ENCODE measurements around the gene PDPR. TPM values are rescaled to one million over a fixed set of nuclear protein-coding genes. Genes with fewer than 3 reads are reported as not detected.
"Not testable (repeated sequence)": the region's sequence is repeated elsewhere in the genome, so short reads cannot be mapped to it uniquely, and the experiment has no call there.

Gene PDPR
- total RNA-seq: 10 to 100 TPM; 32.7 to 34.3 TPM

DNA sequence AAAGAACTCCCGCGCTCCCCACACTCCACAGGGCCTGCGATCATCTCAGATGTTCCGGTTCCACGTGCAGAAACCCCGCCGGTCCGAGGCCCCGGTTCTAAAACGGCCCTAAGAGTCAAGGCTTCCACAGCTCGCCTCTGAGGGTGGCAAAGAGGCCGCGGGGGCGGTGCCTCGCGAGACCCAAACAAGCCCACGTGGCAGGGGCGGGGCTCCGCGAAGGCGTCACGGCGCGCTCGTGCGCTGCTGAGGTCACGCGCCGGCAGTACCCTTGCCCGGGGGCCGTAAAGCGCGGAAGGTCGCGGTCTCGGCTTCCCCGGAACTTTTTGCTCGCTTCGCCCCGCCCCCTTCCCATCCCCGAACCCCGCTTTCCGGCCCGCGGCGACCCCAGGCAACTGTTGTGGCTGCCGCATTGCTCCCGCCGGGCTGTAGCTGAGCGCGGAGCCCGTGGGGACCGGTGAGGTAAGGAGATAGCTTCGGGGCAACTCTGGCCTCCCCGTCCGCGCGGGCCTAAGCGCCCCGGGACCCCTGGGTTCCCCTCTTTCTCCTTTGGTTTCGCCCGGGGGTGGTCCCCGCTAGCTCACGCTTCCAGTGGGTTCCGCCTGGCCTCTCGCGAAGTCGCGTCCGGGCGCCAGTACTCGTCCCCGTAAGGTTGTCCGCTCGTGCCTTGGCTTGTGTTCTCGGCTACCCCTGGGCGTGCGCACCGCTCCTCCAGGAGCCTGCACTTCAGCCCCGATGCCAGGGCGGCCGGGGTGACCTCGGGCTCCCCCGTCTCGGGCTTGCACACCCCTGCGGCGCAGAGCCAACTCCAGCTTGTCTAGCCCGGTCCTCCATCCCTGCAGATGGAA lies at the start of gene PDPR:
TSS of gene PDPR (plus strand) at position 351 of the 845 bp plus-strand sequence. CDS start 6,161 bp downstream, outside the sequence.
- H3K27ac Mint-ChIP-seq: peak within 1 kb of the TSS; percentile 88 to 90
- H3K36me3 Mint-ChIP-seq, H3K9me3 Mint-ChIP-seq: not testable (repeated sequence)
- DNase-seq (ENCODE audit: low spot score in 2 of 2): peak; percentile 90
- ATAC-seq: peak; percentile 94 to 97

DNA sequence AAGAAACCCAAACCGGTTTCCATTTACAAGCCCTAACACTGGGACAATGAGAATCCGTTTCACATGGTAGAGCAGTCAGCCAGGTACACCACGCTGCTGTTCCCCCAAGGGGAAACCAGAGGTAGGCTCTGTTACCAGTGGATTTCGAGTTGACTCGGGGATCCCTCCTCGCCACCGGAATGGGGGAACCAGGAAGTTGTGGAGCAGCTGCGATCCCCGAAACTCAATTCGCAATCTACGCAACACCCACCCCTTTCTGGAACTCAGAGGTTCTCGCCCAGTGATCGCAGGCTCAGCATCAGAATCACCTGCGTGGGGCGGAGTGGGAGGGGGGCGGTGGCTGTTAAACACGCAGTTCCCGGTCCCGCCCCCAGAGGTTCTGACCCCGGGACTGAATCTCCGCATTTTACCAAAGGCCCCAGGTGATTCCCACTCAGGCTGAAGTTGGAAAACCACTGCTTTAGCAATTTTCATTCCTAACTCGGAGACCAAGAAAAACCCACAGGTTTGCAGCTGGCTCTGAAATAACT lies 49.2 kb upstream of the PDPR start:
- ATAC-seq (peak; percentile 47 to 59), DNase-seq (ENCODE audit: low spot score in 2 of 2) (peak; percentile 49 to 68)
- peak overlapping the region; percentile 60 for H3K27ac Mint-ChIP-seq
- not testable (repeated sequence) for H3K36me3 Mint-ChIP-seq, H3K9me3 Mint-ChIP-seq

DNA sequence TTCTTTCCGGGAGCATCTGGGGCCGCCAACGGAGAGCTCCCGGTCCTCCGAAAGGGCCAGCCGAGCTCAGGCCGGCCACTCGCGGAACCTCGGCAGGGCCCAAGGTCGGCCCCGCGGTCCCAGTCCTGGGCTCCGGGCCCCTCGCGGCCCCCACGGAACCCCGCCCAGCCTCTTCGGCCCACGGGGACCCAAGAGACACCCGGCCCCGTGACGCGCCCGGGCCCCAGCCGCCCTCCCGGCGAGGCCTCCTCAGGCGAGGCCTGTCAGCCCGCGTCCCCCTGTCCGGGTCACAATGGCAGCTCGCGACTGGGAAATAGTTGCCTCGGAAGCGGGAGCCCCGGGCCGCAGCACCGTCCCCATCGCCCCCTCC lies 48.8 kb upstream of the PDPR start:
- ATAC-seq: peak in 1 of 2 donors; percentile 53

DNA sequence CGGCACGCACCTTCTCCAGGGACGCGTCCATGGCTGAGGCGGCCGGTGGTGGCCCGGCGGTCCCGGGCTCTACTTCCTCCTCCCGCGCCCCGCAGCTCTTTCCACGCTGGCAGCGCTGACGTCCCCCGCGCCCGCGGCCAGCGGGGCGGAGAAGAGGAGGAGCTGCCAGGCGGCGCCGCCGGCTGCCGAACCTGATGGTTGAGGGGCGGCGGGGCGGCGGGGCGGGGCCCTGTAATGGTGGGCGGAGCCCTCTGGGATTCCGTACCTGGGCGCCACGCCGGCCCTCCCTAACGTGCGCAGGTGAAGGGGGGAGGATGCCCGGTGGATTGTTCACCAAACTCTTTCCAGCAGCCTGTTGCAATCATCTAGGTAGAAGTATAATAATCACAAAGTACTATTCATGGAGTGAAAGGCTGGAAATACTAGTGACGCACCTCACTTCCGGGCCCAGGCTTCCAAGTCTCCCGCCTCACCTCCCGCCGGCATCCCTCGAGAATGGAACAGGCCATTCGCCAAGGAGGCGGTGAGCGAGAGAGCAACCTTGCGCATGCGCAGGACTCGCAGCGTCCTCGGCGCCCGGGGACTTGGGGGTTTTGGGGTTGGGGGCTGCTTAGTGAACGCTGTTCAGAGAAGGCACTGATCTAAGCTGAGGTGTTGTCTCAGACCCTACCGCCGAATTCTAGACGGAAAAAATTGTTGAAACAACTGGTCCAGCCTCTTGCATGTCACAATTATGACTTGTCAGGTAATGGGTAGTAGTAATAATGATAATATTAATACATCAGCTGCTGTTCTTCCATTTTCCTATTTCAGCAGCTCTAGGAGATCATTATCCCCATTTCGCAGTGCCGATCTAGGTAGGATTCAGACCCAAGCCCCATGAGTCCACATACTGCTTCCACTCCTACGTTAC lies 48.1 kb upstream of the PDPR start:
- peak; percentile 87 to 89 for DNase-seq (ENCODE audit: low spot score in 2 of 2)
- not testable (repeated sequence) for H3K36me3 Mint-ChIP-seq
- peak overlapping the region; percentile 44 to 66 for H3K27ac Mint-ChIP-seq

More for the DNA sequence above, 48.8 kb upstream of the PDPR start:
- H3K36me3 Mint-ChIP-seq, H3K9me3 Mint-ChIP-seq: not testable (repeated sequence)
- DNase-seq (ENCODE audit: low spot score in 2 of 2): peak; percentile 6 to 57
- H3K27ac Mint-ChIP-seq: peak overlapping the region in 1 of 2 donors; percentile 66

DNA sequence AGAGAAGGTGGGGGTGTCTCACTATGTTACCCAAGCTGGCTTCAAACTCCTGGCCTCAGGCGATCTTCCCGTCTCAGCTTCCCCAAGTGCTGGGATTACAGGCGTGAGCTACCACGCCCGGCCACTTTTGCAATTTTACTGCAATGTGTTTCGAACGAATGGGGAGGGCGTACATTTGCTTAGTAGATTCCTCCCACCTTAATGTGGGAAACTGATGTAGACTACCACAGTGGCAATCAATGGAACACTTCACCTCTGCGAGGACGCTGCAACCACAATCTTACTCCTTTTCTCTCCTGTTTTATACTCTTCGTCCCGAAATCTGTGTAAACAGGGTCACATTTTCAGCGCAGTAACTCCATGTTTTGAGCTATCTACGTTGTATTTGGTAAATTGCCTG lies 47.4 kb upstream of the PDPR start:
- not testable (repeated sequence) for ATAC-seq; H3K36me3 Mint-ChIP-seq; H3K27ac Mint-ChIP-seq; H3K9me3 Mint-ChIP-seq; DNase-seq (ENCODE audit: low spot score in 2 of 2)

More for the DNA sequence above, 48.1 kb upstream of the PDPR start:
- H3K9me3 Mint-ChIP-seq: not testable (repeated sequence)
- ATAC-seq: peak; percentile 89 to 96

DNA sequence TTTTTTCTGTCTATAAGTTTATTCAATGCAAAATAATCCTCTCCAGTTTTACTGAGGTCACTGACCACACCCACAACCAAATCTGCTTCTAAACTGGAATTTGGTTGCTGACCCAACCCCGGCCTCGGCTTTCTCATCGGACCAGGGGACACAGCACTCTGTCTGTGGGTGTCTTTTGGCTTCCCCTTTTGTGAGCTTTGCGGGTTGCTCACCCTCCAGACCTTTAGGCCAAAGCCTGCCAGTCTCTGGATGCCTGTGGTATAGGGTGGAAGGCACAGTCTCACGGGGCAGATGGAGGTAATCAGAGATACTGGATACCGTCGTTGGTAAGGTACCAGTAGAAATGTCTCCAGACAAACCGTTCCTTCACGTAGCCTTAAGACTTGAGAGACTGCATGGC lies 35.1 kb upstream of the PDPR start:
- H3K9me3 Mint-ChIP-seq; H3K27ac Mint-ChIP-seq; ATAC-seq; H3K36me3 Mint-ChIP-seq; DNase-seq (ENCODE audit: low spot score in 2 of 2): not testable (repeated sequence)

DNA sequence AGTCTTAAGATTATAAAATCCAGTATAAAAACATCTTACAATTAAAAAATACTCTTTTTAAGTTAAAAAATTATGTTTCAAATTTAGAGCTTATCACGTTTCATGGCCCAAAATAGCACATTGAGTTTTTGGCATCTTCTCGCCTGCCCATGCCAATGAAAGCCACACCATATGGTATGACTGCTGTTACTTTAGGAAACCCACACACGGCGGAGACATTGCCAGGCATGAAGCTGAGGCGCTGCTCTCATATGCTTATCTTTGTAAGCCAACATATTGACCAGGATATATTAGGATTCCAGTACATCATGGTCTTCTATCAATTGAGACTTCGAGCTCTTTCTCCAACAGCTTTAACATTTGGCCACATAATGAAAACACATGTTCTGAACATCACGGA lies 32.9 kb upstream of the PDPR start:
- not testable (repeated sequence) for H3K9me3 Mint-ChIP-seq; ATAC-seq; DNase-seq (ENCODE audit: low spot score in 2 of 2); H3K36me3 Mint-ChIP-seq; H3K27ac Mint-ChIP-seq

DNA sequence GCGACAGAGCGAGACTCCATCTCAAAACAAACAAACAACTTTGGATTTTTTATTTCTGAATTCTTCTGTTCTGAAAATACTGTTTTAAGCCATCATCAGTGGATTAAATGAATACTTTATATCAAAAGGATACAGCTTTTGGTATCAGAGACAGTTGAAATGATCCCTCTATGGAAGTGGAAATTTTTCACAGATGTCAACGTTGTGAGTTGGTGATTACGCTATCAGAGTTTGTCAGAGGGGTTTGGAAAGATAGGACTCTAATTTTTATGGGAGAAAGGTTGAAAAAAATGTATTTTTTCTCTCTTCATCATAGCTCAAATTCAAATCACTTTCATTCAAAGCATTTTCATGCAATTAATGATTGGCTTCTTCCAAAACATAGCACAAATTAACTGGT lies 30.2 kb upstream of the PDPR start:
- not testable (repeated sequence) for ATAC-seq; H3K36me3 Mint-ChIP-seq; DNase-seq (ENCODE audit: low spot score in 2 of 2); H3K27ac Mint-ChIP-seq; H3K9me3 Mint-ChIP-seq

DNA sequence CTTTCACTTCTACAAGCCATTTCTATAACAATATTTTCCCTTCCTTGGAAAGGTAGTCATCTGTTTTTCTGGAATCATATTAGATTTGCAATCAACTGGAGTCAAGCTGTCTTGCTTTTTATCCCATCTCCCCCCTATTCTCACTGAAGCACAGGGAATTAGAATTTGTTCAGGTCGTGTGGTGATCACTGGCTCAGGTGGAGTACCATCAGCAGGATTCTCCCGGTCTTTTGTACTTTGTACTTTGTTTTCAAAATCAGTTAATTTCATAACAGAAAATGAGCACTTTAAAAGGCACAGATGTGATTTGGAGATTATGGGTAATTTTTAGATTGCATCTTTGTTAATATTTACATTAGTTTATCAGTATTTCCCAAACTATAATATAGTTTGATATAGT lies 26.0 kb upstream of the PDPR start:
- H3K9me3 Mint-ChIP-seq; H3K36me3 Mint-ChIP-seq; H3K27ac Mint-ChIP-seq; DNase-seq (ENCODE audit: low spot score in 2 of 2); ATAC-seq: not testable (repeated sequence)

DNA sequence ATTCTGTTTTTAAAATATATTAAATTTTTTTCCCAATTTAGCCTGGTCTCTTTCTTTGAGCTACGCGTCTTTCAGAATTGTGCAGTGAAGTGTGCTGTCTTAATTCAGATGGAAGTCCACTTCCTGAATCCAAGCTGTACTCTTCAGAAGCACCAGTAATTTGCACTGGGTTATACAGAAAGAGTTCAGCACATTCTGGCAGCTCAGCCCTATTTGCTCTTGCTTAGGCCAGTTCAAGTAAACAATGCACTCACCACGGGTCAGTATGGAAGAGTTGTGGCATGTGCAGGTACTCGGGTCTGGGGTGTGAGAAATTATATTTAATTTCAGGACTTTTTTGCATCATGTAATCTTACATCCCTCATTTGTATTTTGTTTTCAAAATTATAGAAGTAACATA lies 25.3 kb upstream of the PDPR start:
- H3K36me3 Mint-ChIP-seq; ATAC-seq; H3K9me3 Mint-ChIP-seq; H3K27ac Mint-ChIP-seq; DNase-seq (ENCODE audit: low spot score in 2 of 2): not testable (repeated sequence)

DNA sequence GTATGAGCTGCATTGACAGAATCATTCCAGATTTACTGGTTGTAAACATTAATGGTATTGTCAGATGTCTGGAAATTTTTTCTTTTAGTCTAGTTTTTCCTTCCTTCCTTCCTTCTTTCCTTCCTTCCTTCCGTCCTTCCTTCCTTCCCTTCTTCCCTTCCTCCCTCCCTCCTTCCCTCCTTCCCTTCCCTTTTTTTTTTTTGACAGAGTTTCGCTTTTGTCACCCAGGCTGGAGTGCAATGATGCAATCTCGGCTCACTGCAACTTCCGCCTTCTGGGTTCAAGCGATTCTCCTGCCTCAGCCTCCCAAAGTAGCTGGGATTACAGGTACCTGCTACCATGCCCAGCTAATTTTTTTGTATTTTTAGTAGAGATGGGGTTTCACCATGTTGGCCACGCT lies 24.8 kb upstream of the PDPR start:
- H3K9me3 Mint-ChIP-seq; DNase-seq (ENCODE audit: low spot score in 2 of 2); H3K27ac Mint-ChIP-seq; ATAC-seq; H3K36me3 Mint-ChIP-seq: not testable (repeated sequence)

DNA sequence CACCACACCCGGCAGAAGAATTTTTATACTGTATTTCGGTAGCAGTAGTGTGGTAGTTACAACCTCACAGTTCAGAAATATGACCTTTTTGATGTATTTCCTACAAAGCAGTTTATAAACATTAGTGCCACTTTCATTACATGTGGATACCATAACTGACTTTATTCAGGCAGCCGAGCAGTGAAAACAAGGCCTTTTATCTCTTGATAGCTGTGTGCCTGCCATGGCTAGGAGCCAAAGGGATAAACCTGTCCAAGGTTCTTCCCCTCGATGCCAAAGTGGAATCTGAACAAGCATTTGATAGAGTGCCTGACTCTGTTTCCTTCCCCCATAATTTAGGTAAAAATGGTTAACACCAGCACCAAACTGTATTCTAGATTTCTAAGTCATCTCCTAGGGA lies 23.0 kb upstream of the PDPR start:
- not testable (repeated sequence) for ATAC-seq; H3K27ac Mint-ChIP-seq; DNase-seq (ENCODE audit: low spot score in 2 of 2); H3K36me3 Mint-ChIP-seq; H3K9me3 Mint-ChIP-seq

DNA sequence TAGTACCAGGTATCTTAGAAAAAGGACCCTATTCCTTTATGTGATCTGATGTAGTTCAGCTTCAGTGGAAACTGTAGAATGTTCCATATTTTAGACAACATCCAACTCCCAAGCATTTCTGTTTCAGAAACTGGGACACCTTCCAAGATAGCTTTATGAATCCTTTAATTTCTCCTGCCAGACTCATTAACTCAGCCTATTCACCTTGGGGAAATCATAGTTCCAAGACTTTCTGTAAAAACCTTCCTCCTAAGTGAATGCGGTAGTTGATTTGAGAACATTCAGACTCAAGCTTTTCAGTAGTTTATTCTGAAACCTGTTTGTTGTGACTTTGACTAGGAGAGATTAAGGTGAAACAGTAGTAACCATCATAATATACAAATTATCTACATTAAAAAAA lies 20.0 kb upstream of the PDPR start:
- H3K27ac Mint-ChIP-seq; ATAC-seq; DNase-seq (ENCODE audit: low spot score in 2 of 2); H3K9me3 Mint-ChIP-seq; H3K36me3 Mint-ChIP-seq: not testable (repeated sequence)

DNA sequence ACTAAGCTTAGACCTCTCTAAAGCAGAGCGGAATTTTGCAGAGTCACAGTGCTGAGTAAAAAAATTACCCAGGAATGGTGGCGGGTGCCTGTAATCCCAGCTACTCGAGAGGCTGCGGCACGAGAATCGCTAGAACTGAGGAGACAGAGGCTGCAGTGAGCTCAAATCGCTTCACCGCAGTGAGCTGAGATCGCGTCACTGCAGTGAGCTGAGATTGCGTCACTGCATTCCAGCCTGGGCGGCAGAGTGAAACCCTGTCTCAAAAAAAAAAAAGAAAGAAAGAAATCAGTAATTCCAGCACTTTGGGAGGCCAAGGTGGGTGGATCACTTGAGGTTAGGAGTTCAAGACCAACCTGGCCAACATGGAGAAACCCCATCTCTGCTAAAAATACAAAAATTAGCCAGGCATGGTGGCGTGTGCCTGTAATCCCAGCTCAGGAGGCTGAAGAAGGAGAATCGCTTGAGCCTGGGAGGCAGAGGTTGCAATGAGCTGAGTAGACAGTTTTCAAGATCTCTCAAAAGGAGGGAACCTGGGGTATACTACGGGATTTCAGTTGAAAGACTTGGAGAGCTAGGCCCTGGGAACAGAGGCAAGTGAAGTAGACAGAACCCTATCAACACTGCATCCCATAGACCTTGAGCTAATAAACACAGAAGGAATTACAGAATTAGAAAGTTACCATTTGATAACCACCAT lies 4.4 kb upstream of the PDPR start:
- not testable (repeated sequence) for H3K36me3 Mint-ChIP-seq; DNase-seq (ENCODE audit: low spot score in 2 of 2); ATAC-seq; H3K9me3 Mint-ChIP-seq; H3K27ac Mint-ChIP-seq

DNA sequence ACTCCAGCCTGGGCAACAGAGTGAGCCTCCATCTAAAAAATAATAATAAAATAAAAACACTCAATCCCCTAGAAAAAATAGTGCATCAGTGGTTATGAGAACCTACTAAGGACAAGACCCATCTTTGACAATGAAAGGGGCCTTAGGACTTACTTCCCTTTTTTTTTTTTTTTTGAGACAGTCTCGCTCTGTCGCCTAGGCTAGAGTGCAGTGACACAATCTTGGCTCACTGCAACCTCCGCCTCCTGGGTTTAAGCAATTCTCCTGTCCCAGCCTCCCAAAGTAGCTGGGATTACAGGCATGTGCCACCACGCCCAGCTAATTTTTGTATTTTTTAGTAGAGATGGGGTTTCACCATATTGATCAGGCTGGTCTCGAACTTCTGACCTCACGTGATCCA lies 2.0 kb upstream of the PDPR start:
- not testable (repeated sequence) for H3K9me3 Mint-ChIP-seq; DNase-seq (ENCODE audit: low spot score in 2 of 2); H3K36me3 Mint-ChIP-seq; H3K27ac Mint-ChIP-seq; ATAC-seq

DNA sequence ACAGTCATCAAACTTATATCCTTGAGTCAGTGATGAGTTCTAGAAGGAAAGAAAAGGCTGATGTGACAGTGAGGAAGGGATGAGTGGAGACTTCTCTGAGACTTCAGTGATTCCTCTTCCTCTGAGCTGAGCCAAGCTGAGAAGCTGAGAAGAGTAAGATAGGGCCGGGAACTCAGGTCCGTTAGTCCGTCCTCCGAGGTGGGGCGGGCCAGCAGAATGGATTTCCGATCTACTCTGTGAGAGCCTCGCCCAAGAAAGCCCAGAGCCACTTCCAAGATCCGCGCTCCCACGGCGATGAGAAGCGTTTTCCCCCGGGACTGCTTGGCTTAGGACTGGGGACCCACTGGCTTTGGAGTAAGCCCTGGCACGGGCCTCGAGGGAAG lies 542 bp upstream of the PDPR start:
- H3K27ac Mint-ChIP-seq: peak overlapping the region in 1 of 2 donors; percentile 88
- DNase-seq (ENCODE audit: low spot score in 2 of 2); H3K36me3 Mint-ChIP-seq; H3K9me3 Mint-ChIP-seq: not testable (repeated sequence)
- peak; percentile 17 to 43 for ATAC-seq

Measured in activated naive CD4-positive, alpha-beta T cell treated with anti-CD3 and anti-CD28 coated beads, Interleukin-2, amount 50 U/mL, for 72 hours (primary cell).